ENCODE measurements around the gene CAPN11.

DNA sequence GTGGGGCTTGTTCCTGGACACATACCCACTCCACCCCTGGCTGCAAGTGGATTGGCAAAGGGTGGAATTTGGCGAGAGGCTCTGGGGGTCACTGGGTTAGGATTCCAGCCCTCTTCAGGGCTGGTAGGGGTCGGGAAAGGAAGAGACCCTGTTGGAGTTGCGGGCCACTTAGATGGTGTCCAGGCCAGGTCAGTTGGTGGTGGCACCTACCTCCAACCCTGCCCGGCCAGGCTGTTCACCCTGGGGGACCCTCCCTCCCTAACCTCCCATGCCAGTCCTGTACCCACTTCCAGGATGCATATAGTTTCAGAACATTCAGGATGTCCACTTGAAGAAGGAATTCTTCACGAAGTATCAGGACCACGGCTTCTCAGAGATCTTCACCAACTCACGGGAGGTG is 21.0 kb downstream of the CAPN11 start:
- TF ChIP-seq, protein P1, sequence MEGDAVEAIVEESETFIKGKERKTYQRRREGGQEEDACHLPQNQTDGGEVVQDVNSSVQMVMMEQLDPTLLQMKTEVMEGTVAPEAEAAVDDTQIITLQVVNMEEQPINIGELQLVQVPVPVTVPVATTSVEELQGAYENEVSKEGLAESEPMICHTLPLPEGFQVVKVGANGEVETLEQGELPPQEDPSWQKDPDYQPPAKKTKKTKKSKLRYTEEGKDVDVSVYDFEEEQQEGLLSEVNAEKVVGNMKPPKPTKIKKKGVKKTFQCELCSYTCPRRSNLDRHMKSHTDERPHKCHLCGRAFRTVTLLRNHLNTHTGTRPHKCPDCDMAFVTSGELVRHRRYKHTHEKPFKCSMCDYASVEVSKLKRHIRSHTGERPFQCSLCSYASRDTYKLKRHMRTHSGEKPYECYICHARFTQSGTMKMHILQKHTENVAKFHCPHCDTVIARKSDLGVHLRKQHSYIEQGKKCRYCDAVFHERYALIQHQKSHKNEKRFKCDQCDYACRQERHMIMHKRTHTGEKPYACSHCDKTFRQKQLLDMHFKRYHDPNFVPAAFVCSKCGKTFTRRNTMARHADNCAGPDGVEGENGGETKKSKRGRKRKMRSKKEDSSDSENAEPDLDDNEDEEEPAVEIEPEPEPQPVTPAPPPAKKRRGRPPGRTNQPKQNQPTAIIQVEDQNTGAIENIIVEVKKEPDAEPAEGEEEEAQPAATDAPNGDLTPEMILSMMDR (conservative IDR thresholded peaks at IDR 0.05 in 1 of 2, IDR thresholded peaks at IDR 0.05 in 1 of 2; ENCODE audit: low read depth in 1 of 2, low read length in 2 of 2) = no peak
- TF ChIP-seq EZH2 (IDR thresholded peaks at IDR 0.05; ENCODE audit: low read length, missing control alignments) = no peak

Measured in fibroblast of lung (primary cell).